ENCODE measurements around the gene RXFP3.
A peak's percentile ranks its signal among the peaks of the same experiment; 100 is the strongest.

The RXFP3 gene

GRCh38 chr5:33964132-33964700, 28.0 kb downstream of the RXFP3 start:
- TF ChIP-seq, protein P1, sequence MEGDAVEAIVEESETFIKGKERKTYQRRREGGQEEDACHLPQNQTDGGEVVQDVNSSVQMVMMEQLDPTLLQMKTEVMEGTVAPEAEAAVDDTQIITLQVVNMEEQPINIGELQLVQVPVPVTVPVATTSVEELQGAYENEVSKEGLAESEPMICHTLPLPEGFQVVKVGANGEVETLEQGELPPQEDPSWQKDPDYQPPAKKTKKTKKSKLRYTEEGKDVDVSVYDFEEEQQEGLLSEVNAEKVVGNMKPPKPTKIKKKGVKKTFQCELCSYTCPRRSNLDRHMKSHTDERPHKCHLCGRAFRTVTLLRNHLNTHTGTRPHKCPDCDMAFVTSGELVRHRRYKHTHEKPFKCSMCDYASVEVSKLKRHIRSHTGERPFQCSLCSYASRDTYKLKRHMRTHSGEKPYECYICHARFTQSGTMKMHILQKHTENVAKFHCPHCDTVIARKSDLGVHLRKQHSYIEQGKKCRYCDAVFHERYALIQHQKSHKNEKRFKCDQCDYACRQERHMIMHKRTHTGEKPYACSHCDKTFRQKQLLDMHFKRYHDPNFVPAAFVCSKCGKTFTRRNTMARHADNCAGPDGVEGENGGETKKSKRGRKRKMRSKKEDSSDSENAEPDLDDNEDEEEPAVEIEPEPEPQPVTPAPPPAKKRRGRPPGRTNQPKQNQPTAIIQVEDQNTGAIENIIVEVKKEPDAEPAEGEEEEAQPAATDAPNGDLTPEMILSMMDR (IDR thresholded peaks at IDR 0.05; ENCODE audit: low read depth, low read length) = no peak
- in situ Hi-C loops (cut with HindIII; ENCODE audit: low sequenced_read_pairs) = no loop called here

DNA sequence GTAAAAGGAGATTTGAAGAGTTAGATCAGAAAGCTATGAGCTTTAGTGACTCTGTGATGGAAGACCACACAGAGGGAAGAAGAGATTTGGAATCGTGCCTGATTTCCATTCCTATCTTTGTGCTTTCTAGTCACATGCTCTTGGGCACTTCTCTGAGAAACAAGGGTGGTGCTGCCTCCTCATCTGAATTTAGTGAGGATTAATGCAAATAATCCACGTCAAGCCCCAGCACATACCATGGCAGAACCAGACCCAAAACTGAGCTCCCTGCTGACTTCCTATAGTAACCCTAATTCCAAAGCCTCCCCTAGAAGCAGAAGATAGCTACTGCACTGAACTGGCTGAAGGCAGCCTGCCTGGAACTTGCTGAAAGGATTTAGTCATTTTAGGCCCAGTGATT, 30.6 kb downstream of the RXFP3 start:
- H3K4me3 ChIP-seq (ENCODE audit: low read depth, low read length) = no peak overlapping the region
- no peak for DNase-seq (ENCODE audit: low read depth, low spot score)
- TF ChIP-seq, protein P1 (IDR thresholded peaks at IDR 0.05; ENCODE audit: low read depth, low read length) = no peak
- in situ Hi-C loops (cut with HindIII; ENCODE audit: low sequenced_read_pairs) = no loop called here

More at GRCh38 chr5:33964132-33964700, 28.0 kb downstream of the RXFP3 start:
- DNase-seq (ENCODE audit: low read depth, low spot score) = no peak
- H3K4me3 ChIP-seq (ENCODE audit: low read depth, low read length) = no peak overlapping the region

GRCh38 chr5:33968211-33969005, 32.2 kb downstream of the RXFP3 start:
- TF ChIP-seq, protein P1 (IDR thresholded peaks at IDR 0.05; ENCODE audit: low read depth, low read length) = no peak
- DNase-seq (ENCODE audit: low read depth, low spot score) = no peak
- in situ Hi-C loops (cut with HindIII; ENCODE audit: low sequenced_read_pairs) = no loop called here

GRCh38 chr5:33969572-33970452, 33.6 kb downstream of the RXFP3 start:
- TF ChIP-seq, protein P1 (IDR thresholded peaks at IDR 0.05; ENCODE audit: low read depth, low read length) = peak; percentile 93
- peak; percentile 67 for DNase-seq (ENCODE audit: low read depth, low spot score)
- no peak overlapping the region for H3K4me3 ChIP-seq (ENCODE audit: low read depth, low read length)
- in situ Hi-C loops (cut with HindIII; ENCODE audit: low sequenced_read_pairs) = no loop called here

More at GRCh38 chr5:33968211-33969005, 32.2 kb downstream of the RXFP3 start:
- no peak overlapping the region for H3K4me3 ChIP-seq (ENCODE audit: low read depth, low read length)

GRCh38 chr5:33973271-33973670, 37.1 kb downstream of the RXFP3 start:
- TF ChIP-seq, protein P1 (IDR thresholded peaks at IDR 0.05; ENCODE audit: low read depth, low read length) = no peak
- H3K4me3 ChIP-seq (ENCODE audit: low read depth, low read length) = no peak overlapping the region
- DNase-seq (ENCODE audit: low read depth, low spot score) = no peak
- in situ Hi-C loops (cut with HindIII; ENCODE audit: low sequenced_read_pairs) = no loop called here

DNA sequence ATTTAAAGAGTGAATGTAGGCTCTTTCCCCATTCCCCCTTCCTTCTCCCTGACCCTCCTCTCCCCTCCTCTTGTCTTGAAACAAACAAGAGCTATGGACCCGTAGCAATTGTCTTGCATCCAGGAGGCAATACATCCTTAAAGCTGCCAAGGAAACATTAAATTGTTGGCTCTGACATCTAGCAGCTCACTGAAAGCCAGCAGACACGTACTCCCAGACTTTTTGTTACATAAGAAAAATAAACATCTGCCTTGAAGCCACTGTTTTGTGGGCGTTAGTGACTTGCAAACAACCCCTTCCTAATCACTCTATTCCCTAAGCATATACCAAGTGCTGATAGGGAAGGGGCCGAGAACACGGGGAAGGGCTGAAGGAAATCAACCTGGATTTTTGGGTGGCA, 39.7 kb downstream of the RXFP3 start:
- no peak overlapping the region for H3K4me3 ChIP-seq (ENCODE audit: low read depth, low read length)
- peak; percentile 17 for DNase-seq (ENCODE audit: low read depth, low spot score)
- TF ChIP-seq, protein P1 (IDR thresholded peaks at IDR 0.05; ENCODE audit: low read depth, low read length) = no peak
- in situ Hi-C loops (cut with HindIII; ENCODE audit: low sequenced_read_pairs) = no loop called here
